ENCODE measurements around the gene ZNF185. TPM values are rescaled to one million over a fixed set of nuclear protein-coding genes. Genes with fewer than 3 reads are reported as not detected.

The ZNF185 gene
- total and polyA plus RNA-seq, 4 donors, result 2.6 to 13.5 (median 6.4) TPM

- intact Hi-C loops (cut with DNase I), result no loop called here
- Histone ChIP-seq H3K4me1 (ENCODE audit: control insufficient read depth in 1 of 2, insufficient read depth in 2 of 2, low read length in 2 of 2) (no peaks in the 10 kb centered on the region), H3K27me3 (ENCODE audit: control insufficient read depth in 1 of 2, insufficient read depth in 2 of 2, low read length in 1 of 2) (no peaks in the 10 kb centered on the region), H3K9me3 (ENCODE audit: control insufficient read depth, low read length) (no peaks in the 10 kb centered on the region), H3K27ac (ENCODE audit: low read depth in 1 of 2, low read length in 2 of 2) (no peak overlapping the region), H3K4me3 (ENCODE audit: low read length in 2 of 2) (no peak overlapping the region), H3K36me3 (ENCODE audit: control insufficient read depth in 1 of 2, insufficient read depth in 2 of 2, low read length in 1 of 2) (peaks cover 0 to 8% of the 10 kb centered on the region in 2 donors)
- DNase-seq, result no peak
- ATAC-seq (ENCODE audit: low FRiP score), result no peak
- WGBS, 2 donors, result 75 to 86% methylated on average over 9 of the region's 9 CpGs
Measured at GRCh38 chrX:152871260-152871659, 26.6 kb upstream of the ZNF185 start.

GRCh38 chrX:152872522-152872921 is 25.3 kb upstream of the ZNF185 start:
- Histone ChIP-seq H3K4me3 (ENCODE audit: low read length in 2 of 2) (no peak overlapping the region), H3K36me3 (ENCODE audit: control insufficient read depth in 1 of 2, insufficient read depth in 2 of 2, low read length in 1 of 2) (peaks cover 0 to 8% of the 10 kb centered on the region in 2 donors), H3K27me3 (ENCODE audit: control insufficient read depth in 1 of 2, insufficient read depth in 2 of 2, low read length in 1 of 2) (no peaks in the 10 kb centered on the region), H3K27ac (ENCODE audit: low read depth in 1 of 2, low read length in 2 of 2) (no peak overlapping the region), H3K9me3 (ENCODE audit: control insufficient read depth, low read length) (no peaks in the 10 kb centered on the region), H3K4me1 (ENCODE audit: control insufficient read depth in 1 of 2, insufficient read depth in 2 of 2, low read length in 2 of 2) (no peaks in the 10 kb centered on the region)
- intact Hi-C loops (cut with DNase I), result no loop called here
- 89% methylated on average over 1 of the region's 2 CpGs for WGBS, 2 donors
- DNase-seq, result no peak
- ATAC-seq (ENCODE audit: low FRiP score), result no peak

GRCh38 chrX:152873361-152873760 is 24.5 kb upstream of the ZNF185 start:
- Histone ChIP-seq H3K27me3 (ENCODE audit: control insufficient read depth in 1 of 2, insufficient read depth in 2 of 2, low read length in 1 of 2) (no peaks in the 10 kb centered on the region), H3K4me3 (ENCODE audit: low read length in 2 of 2) (no peak overlapping the region), H3K4me1 (ENCODE audit: control insufficient read depth in 1 of 2, insufficient read depth in 2 of 2, low read length in 2 of 2) (no peaks in the 10 kb centered on the region), H3K36me3 (ENCODE audit: control insufficient read depth in 1 of 2, insufficient read depth in 2 of 2, low read length in 1 of 2) (peaks cover 0 to 8% of the 10 kb centered on the region in 2 donors), H3K9me3 (ENCODE audit: control insufficient read depth, low read length) (no peaks in the 10 kb centered on the region), H3K27ac (ENCODE audit: low read depth in 1 of 2, low read length in 2 of 2) (no peak overlapping the region)
- intact Hi-C loops (cut with DNase I), result no loop called here
- WGBS, 2 donors, result 77 to 94% methylated on average over 2 of the region's 2 CpGs
- ATAC-seq (ENCODE audit: low FRiP score) (no peak), DNase-seq (no peak)

- Histone ChIP-seq H3K4me1 (ENCODE audit: control insufficient read depth in 1 of 2, insufficient read depth in 2 of 2, low read length in 2 of 2) (no peaks in the 10 kb centered on the region), H3K36me3 (ENCODE audit: control insufficient read depth in 1 of 2, insufficient read depth in 2 of 2, low read length in 1 of 2) (no peaks in the 10 kb centered on the region), H3K4me3 (ENCODE audit: low read length in 2 of 2) (no peak overlapping the region), H3K27ac (ENCODE audit: low read depth in 1 of 2, low read length in 2 of 2) (no peak overlapping the region), H3K27me3 (ENCODE audit: control insufficient read depth in 1 of 2, insufficient read depth in 2 of 2, low read length in 1 of 2) (no peaks in the 10 kb centered on the region), H3K9me3 (ENCODE audit: control insufficient read depth, low read length) (no peaks in the 10 kb centered on the region)
- ATAC-seq (ENCODE audit: low FRiP score), result no peak
- peak in 1 of 2 donors; percentile 71 for DNase-seq
- intact Hi-C loops (cut with DNase I), result no loop called here
- 77 to 88% methylated on average over 10 of the region's 10 CpGs for WGBS, 2 donors
Measured at GRCh38 chrX:152876931-152877840, 20.7 kb upstream of the ZNF185 start.

- 81 to 85% methylated on average over 16 of the region's 16 CpGs for WGBS, 2 donors
Measured at GRCh38 chrX:152878976-152879755, 18.7 kb upstream of the ZNF185 start.

GRCh38 chrX:152881289-152881688 is 16.6 kb upstream of the ZNF185 start:
- no peaks in the 10 kb centered on the region for H3K4me1 ChIP-seq (ENCODE audit: control insufficient read depth in 1 of 2, insufficient read depth in 2 of 2, low read length in 2 of 2)
- ATAC-seq (ENCODE audit: low FRiP score) (no peak), DNase-seq (no peak)
- H3K27me3 ChIP-seq (ENCODE audit: control insufficient read depth in 1 of 2, insufficient read depth in 2 of 2, low read length in 1 of 2), result no peaks in the 10 kb centered on the region
- H3K36me3 ChIP-seq (ENCODE audit: control insufficient read depth in 1 of 2, insufficient read depth in 2 of 2, low read length in 1 of 2), result no peaks in the 10 kb centered on the region
- H3K9me3 ChIP-seq (ENCODE audit: control insufficient read depth, low read length), result no peaks in the 10 kb centered on the region
- no peak overlapping the region for H3K27ac ChIP-seq (ENCODE audit: low read depth in 1 of 2, low read length in 2 of 2)
- intact Hi-C loops (cut with DNase I), result no loop called here
- H3K4me3 ChIP-seq (ENCODE audit: low read length in 2 of 2), result no peak overlapping the region
- whole genome bisulfite sequencing, 2 donors, result 88 to 94% methylated on average over 2 of the region's 2 CpGs

More at GRCh38 chrX:152878976-152879755, 18.7 kb upstream of the ZNF185 start:
- Histone ChIP-seq H3K4me1 (ENCODE audit: control insufficient read depth in 1 of 2, insufficient read depth in 2 of 2, low read length in 2 of 2) (no peaks in the 10 kb centered on the region), H3K27ac (ENCODE audit: low read depth in 1 of 2, low read length in 2 of 2) (no peak overlapping the region), H3K9me3 (ENCODE audit: control insufficient read depth, low read length) (no peaks in the 10 kb centered on the region), H3K36me3 (ENCODE audit: control insufficient read depth in 1 of 2, insufficient read depth in 2 of 2, low read length in 1 of 2) (no peaks in the 10 kb centered on the region), H3K27me3 (ENCODE audit: control insufficient read depth in 1 of 2, insufficient read depth in 2 of 2, low read length in 1 of 2) (no peaks in the 10 kb centered on the region), H3K4me3 (ENCODE audit: low read length in 2 of 2) (no peak overlapping the region)
- intact Hi-C loops (cut with DNase I), result no loop called here
- ATAC-seq (ENCODE audit: low FRiP score), result no peak
- DNase-seq, result peak in 1 of 2 donors; percentile 40

GRCh38 chrX:152884171-152884570 is 13.7 kb upstream of the ZNF185 start:
- Histone ChIP-seq H3K9me3 (ENCODE audit: control insufficient read depth, low read length) (no peaks in the 10 kb centered on the region), H3K4me1 (ENCODE audit: control insufficient read depth in 1 of 2, insufficient read depth in 2 of 2, low read length in 2 of 2) (no peaks in the 10 kb centered on the region), H3K4me3 (ENCODE audit: low read length in 2 of 2) (no peak overlapping the region), H3K36me3 (ENCODE audit: control insufficient read depth in 1 of 2, insufficient read depth in 2 of 2, low read length in 1 of 2) (no peaks in the 10 kb centered on the region), H3K27me3 (ENCODE audit: control insufficient read depth in 1 of 2, insufficient read depth in 2 of 2, low read length in 1 of 2) (no peaks in the 10 kb centered on the region), H3K27ac (ENCODE audit: low read depth in 1 of 2, low read length in 2 of 2) (no peak overlapping the region)
- intact Hi-C loops (cut with DNase I), result no loop called here
- DNase-seq (no peak), ATAC-seq (ENCODE audit: low FRiP score) (no peak)
- WGBS, 2 donors, result 52 to 79% methylated on average over 6 of the region's 6 CpGs

GRCh38 chrX:152886716-152887115 is 11.2 kb upstream of the ZNF185 start:
- no peak overlapping the region for H3K4me3 ChIP-seq (ENCODE audit: low read length in 2 of 2)
- DNase-seq, result no peak
- intact Hi-C loops (cut with DNase I), result no loop called here

More at GRCh38 chrX:152886716-152887115, 11.2 kb upstream of the ZNF185 start:
- Histone ChIP-seq H3K36me3 (ENCODE audit: control insufficient read depth in 1 of 2, insufficient read depth in 2 of 2, low read length in 1 of 2) (no peaks in the 10 kb centered on the region), H3K27me3 (ENCODE audit: control insufficient read depth in 1 of 2, insufficient read depth in 2 of 2, low read length in 1 of 2) (no peaks in the 10 kb centered on the region), H3K4me1 (ENCODE audit: control insufficient read depth in 1 of 2, insufficient read depth in 2 of 2, low read length in 2 of 2) (no peaks in the 10 kb centered on the region), H3K9me3 (ENCODE audit: control insufficient read depth, low read length) (no peaks in the 10 kb centered on the region), H3K27ac (ENCODE audit: low read depth in 1 of 2, low read length in 2 of 2) (no peak overlapping the region)
- 15 to 38% methylated on average over 3 of the region's 3 CpGs for WGBS, 2 donors
- ATAC-seq (ENCODE audit: low FRiP score), result no peak

Data from aorta (tissue), 5 donors.